Thyroid gland (tissue), 4 donors: ENCODE data around the gene RCC2. TPM values are rescaled to one million over a fixed set of nuclear protein-coding genes. Genes with fewer than 3 reads are reported as not detected.
"Not testable (repeated sequence)": the region's sequence is repeated elsewhere in the genome, so short reads cannot be mapped to it uniquely, and the experiment has no call there.

Experiments used
- DNase-seq, 2 donors: peaks; one replicate each; pipeline ENCODE4 v3.0.0-alpha.2; 2019
- H3K27ac ChIP-seq, 3 donors: fragments of 200-600 bp; sonication (generic); 1 replicate in 2 of 3; 2 replicates in 1 of 3; pipeline ENCODE4 v1.5.1; 2016 to 2019; ENCODE audit warnings: mild to moderate bottlenecking in 1 of 3, moderate library complexity in 1 of 3
- H3K27me3 ChIP-seq: fragments of 200-600 bp; sonication (generic); one replicate; pipeline ENCODE4 v1.5.1; 2019
- H3K36me3 ChIP-seq, 2 donors: fragments of 200-600 bp; sonication (generic); one replicate each; pipeline ENCODE4 v1.5.1; 2016 to 2019
- H3K4me1 ChIP-seq, 2 donors: fragments of 200-600 bp; sonication (generic); one replicate each; pipeline ENCODE4 v1.5.1; 2017 to 2019
- H3K4me3 ChIP-seq, 3 donors: fragments of 200-600 bp; sonication (generic); replicated peaks in 1 of 3; 1 replicate in 2 of 3; 2 replicates in 1 of 3; pipeline ENCODE4 v1.5.1; 2016; ENCODE audit warnings: mild to moderate bottlenecking in 1 of 3
- H3K9me3 ChIP-seq: fragments of 200-600 bp; sonication (generic); one replicate; pipeline ENCODE4 v1.5.1; 2017
- POLR2A ChIP-seq, 2 donors: fragments of 450-650 bp; IDR thresholded peaks; one replicate each; pipeline ENCODE4 v1.6.1; 2017; ENCODE audit warnings: antibody characterized with exemption in 2 of 2, mild to moderate bottlenecking in 2 of 2, moderate library complexity in 1 of 2
- WGBS, 2 donors: methylation state at CpG; one replicate each; pipeline ENCODE4 v1.1.5; 2017; 5-methylcytosine and 5-hydroxymethylcytosine counted together
- intact Hi-C: fragments of 100-400 bp; cut with DNase I; formaldehyde crosslinking; loops from one replicate; pipeline ENCODE4 v1.15.1; 2023
- total RNA-seq, 4 donors: library from RNA; depleted of rRNA; stranded (reverse); fragments of >200 nt; gene quantifications; one replicate each; pipeline ENCODE4 v1.2.3, GENCODE V29; 2016
- TF ChIP-seq, protein P1 (sequence below), 6 experiments: fragments of 200-600 bp in 3 of 6; fragments of 450-650 bp in 3 of 6; sonication (generic) in 3 of 6; IDR thresholded peaks; one replicate each; pipeline ENCODE4 v1.5.1; 2016 to 2019; ENCODE audit warnings: antibody characterized with exemption in 6 of 6, mild to moderate bottlenecking in 2 of 6, inconsistent platforms in 1 of 6, moderate library complexity in 1 of 6

Gene RCC2
- total RNA-seq, 4 donors from 2014 or later = 20.3 to 35.1 (median 27.7) TPM

DNA sequence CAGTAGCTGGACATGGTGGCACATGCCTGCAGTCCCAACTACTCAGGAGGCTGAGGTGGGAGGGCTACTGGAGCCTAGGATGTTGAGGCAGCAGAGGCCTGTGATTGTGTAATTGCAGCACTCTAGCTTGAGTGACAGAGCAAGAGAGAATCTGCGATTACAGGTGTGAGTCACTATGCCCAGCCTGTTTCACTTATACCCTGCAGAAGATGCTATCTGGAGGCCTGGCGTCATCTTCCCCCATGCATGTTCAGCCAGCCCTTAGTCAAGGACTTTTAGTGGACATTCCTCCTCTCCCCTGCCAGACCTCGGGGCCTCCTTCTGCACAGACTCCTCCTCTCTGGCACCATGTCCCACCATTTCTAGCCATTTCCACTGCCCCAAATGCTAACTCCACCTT lies 36.3 kb upstream of the RCC2 start:
- no peaks in the 10 kb centered on the region for H3K9me3 ChIP-seq
- intact Hi-C loops = no loop called here
- TF ChIP-seq, protein P1, sequence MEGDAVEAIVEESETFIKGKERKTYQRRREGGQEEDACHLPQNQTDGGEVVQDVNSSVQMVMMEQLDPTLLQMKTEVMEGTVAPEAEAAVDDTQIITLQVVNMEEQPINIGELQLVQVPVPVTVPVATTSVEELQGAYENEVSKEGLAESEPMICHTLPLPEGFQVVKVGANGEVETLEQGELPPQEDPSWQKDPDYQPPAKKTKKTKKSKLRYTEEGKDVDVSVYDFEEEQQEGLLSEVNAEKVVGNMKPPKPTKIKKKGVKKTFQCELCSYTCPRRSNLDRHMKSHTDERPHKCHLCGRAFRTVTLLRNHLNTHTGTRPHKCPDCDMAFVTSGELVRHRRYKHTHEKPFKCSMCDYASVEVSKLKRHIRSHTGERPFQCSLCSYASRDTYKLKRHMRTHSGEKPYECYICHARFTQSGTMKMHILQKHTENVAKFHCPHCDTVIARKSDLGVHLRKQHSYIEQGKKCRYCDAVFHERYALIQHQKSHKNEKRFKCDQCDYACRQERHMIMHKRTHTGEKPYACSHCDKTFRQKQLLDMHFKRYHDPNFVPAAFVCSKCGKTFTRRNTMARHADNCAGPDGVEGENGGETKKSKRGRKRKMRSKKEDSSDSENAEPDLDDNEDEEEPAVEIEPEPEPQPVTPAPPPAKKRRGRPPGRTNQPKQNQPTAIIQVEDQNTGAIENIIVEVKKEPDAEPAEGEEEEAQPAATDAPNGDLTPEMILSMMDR (IDR thresholded peaks at IDR 0.05) = no peak
- TF ChIP-seq POLR2A (IDR thresholded peaks at IDR 0.05) = no peak
- H3K27ac ChIP-seq = no peak overlapping the region
- no peaks in the 10 kb centered on the region for H3K36me3 ChIP-seq
- DNase-seq = peak; percentile 45 to 47
- WGBS, 2 donors = 38 to 45% methylated on average over 3 of the region's 3 CpGs
- no peak overlapping the region for H3K4me3 ChIP-seq
- peaks cover 0 to 8% of the 10 kb centered on the region in 2 donors for H3K4me1 ChIP-seq
- no peaks in the 10 kb centered on the region for H3K27me3 ChIP-seq

DNA sequence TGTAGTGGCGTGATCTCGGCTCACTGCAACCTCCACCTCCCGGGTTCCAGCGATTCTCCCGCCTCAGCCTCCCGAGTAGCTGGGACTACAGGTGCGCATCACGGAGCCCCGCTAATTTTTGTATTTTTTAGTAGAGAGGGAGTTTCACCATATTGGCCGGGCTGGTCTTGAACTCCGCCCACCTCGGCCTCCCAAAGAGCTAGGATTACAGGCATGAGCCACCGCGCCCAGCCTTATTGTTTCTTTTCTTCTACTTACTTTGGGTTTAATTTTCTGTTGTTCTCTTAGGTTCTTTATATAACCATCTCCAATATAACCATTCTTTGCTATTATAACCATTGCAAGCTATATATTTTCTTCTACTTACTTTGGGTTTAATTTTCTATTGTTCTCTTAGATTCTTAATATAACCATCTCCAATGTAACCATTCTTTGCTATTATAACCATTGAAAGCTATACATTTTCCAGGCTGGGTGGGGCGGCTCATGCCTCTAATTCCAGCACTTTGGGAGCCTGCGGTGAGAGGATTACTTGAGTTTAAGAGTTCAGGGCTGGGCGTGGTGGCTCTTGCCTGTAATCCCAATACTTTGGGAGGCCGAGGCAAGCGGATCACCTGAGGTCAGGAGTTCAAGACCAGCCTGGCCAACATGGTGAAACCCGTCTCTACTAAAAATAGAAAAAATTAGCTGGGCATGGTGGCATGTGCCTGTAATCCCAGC lies 35.5 kb upstream of the RCC2 start:
- H3K27ac ChIP-seq, H3K27me3 ChIP-seq, H3K9me3 ChIP-seq, H3K4me3 ChIP-seq, DNase-seq, H3K36me3 ChIP-seq, intact Hi-C loops, H3K4me1 ChIP-seq: not testable (repeated sequence)
- WGBS, 2 donors = 85 to 95% methylated on average over 20 of the region's 20 CpGs

DNA sequence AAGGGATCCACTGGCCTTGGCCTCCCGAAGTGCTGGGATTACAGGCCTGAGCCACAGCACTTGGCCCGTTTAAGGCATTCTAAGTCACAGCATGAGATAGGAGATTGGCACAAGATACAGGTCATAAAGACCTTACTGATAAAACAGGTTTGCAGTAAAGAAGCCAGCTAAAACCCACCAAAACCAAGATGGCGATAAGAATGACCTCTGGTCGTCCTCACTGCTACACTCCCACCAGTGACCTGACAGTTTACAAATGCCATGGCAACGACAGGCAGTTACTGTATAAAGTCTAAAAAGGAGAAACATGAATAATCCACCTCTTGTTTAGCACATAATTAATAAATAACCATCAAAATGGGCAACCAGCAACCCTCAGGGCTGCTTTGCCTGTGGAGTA lies 33.3 kb upstream of the RCC2 start:
- WGBS, 2 donors = 79 to 90% methylated on average over 5 of the region's 5 CpGs
- H3K27ac ChIP-seq = no peak overlapping the region
- H3K9me3 ChIP-seq = no peaks in the 10 kb centered on the region
- H3K36me3 ChIP-seq = no peaks in the 10 kb centered on the region
- no peak overlapping the region for H3K4me3 ChIP-seq
- DNase-seq = no peak
- H3K27me3 ChIP-seq = no peaks in the 10 kb centered on the region
- no peak for TF ChIP-seq POLR2A (IDR thresholded peaks at IDR 0.05)
- TF ChIP-seq, protein P1 (IDR thresholded peaks at IDR 0.05) = no peak
- peaks cover 0 to 8% of the 10 kb centered on the region in 2 donors for H3K4me1 ChIP-seq
- intact Hi-C loops = no loop called here

DNA sequence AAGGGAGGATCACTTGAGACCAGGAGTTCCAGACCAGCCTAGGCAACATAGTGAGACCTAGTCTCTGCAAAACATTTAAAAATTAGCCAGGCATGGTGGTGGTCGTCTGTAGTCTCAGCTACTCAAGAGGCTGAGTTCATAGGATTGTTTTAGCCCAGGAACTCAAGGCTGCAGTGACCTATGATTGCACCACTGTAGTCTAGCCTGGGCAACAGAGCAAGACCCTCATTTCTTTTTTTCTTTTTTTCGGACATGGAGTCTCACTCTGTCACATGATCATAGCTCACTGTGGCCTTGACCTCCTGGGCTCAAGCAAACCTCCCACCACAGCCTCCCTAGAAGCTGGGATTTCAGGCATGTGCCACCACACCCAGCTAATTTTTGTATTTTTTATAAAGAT lies 31.9 kb upstream of the RCC2 start:
- no peaks in the 10 kb centered on the region for H3K27me3 ChIP-seq
- WGBS, 2 donors = 72 to 74% methylated on average over 2 of the region's 2 CpGs
- H3K27ac ChIP-seq = no peak overlapping the region
- H3K4me1 ChIP-seq = peaks cover 0 to 8% of the 10 kb centered on the region in 2 donors
- TF ChIP-seq POLR2A (IDR thresholded peaks at IDR 0.05) = no peak
- TF ChIP-seq, protein P1 (IDR thresholded peaks at IDR 0.05) = no peak
- intact Hi-C loops = no loop called here
- H3K36me3 ChIP-seq = no peaks in the 10 kb centered on the region
- no peaks in the 10 kb centered on the region for H3K9me3 ChIP-seq
- no peak for DNase-seq
- H3K4me3 ChIP-seq = no peak overlapping the region

DNA sequence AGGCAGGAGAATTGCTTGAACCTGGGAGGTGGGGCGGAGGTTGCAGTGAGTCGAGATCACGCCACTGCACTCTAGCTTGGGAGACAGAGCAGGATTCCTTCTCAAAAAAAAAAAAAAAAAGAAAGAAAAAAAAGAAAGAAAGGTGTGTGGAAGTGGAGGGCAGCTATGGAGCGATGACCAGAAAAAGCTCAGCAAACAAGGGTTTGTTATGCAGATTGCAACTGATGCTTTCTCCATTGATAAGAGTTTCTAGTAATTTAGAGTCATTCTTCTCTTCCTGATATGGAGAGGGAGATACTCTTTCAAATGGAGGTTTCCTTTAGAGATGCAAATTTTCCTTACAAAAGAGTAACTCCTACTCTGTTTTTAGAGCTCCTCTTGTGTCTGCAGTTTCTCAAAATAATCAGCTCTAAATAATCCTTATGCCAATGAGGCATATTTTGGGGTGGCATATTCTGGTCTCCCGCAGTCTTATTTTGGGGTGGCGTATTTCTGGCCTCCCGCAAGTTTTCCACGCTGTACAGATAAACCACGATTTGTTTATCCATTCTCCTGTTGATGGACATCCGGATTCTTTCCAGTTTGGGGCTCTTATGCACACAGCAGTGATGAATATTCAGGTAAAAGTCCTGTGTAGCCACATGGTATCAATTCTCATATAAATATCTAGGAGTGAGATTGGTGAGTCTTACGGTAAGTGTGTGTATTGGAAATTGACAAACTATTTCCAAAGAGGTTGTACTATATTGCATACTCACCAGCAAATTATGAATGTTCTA lies 30.7 kb upstream of the RCC2 start:
- no peak for DNase-seq
- TF ChIP-seq, protein P1 (IDR thresholded peaks at IDR 0.05) = no peak
- TF ChIP-seq POLR2A (IDR thresholded peaks at IDR 0.05) = no peak
- Histone ChIP-seq H3K4me3 (no peak overlapping the region), H3K27ac (no peak overlapping the region), H3K9me3 (no peaks in the 10 kb centered on the region), H3K27me3 (no peaks in the 10 kb centered on the region), H3K4me1 (no peaks in the 10 kb centered on the region), H3K36me3 (no peaks in the 10 kb centered on the region)
- WGBS, 2 donors = 63% methylated on average over 11 of the region's 11 CpGs
- intact Hi-C loops = no loop called here

DNA sequence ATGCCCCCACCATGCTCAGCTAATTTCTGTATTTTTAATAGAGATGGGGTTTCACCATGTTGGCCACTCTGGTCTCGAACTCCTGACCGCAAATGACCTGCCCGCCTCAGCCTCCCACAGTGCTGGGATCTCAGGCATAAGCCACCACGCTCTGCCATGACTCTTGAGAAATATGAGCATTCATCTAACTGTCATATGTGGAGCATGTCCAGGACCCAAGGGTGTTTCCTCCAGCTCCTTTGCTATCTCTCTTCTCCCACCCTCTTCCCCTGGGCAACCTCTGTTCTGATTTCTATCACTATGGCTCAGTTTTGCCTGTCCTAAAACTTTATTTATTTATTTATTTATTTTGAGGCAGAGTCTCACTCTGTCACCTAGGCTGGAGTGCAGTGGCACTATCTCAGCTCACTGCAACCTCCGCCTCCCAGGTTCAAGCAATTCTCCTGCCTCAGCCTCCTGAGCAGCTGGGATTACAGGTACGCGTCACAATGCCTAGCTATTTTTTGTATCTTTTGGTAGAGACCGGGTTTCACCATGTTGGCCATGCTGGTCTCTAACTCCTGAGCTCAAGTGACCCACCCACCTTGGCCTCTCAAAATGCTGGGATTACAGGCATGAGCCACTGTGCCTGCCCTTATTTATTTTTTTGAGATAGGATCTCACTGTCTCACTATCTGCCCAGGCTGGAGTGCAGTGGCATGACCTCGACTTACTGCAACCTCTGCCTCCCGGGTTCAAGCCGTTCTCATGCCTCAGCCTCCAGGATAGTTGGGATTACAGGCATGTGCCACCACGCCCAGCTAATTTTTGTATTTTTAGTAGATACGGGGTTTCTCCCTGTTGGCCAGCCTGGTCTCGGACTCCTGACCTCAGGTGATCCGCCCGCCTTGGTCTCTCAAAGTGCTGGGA lies 29.1 kb upstream of the RCC2 start:
- intact Hi-C loops, H3K27ac ChIP-seq, H3K27me3 ChIP-seq, H3K9me3 ChIP-seq, H3K4me3 ChIP-seq, H3K4me1 ChIP-seq, H3K36me3 ChIP-seq, DNase-seq: not testable (repeated sequence)
- WGBS, 2 donors = 82 to 94% methylated on average over 16 of the region's 16 CpGs
